B cell (primary cell): ENCODE data around the gene ANGPTL8. TPM values are rescaled to one million over a fixed set of nuclear protein-coding genes. Genes with fewer than 3 reads are reported as not detected.

ENCODE experiments used
- ATAC-seq: fragments of 200-7000 bp; cut with Tn5 transposase; one replicate; pipeline ENCODE4 v1.10.0; 2021; ENCODE audit warnings: low read depth, mild to moderate bottlenecking, moderate number of reproducible peaks, moderate library complexity
- CTCF ChIA-PET: fragments of 350-600 bp; sonication (Branson Sonifier 250); formaldehyde crosslinking; loops from one replicate; lab custom pipeline; 2021; ENCODE audit warnings: antibody characterized with exemption, inconsistent platforms; lab: Charles Lee
- POLR2A ChIA-PET: fragments of 350-600 bp; sonication (Branson Sonifier 250); formaldehyde crosslinking; loops from one replicate; lab custom pipeline; 2021; ENCODE audit warnings: antibody characterized with exemption; lab: Charles Lee
- DNase-seq: peaks from one replicate; pipeline ENCODE4 v3.0.0; 2013
- H2AFZ ChIP-seq: 2 replicates; pipeline ENCODE4 v1.6.1; 2012; ENCODE audit warnings: mild to moderate bottlenecking, low read depth, low read length; ENCODE audit not compliant: insufficient read depth, poor library complexity, severe bottlenecking
- H3K27ac ChIP-seq, 2 donors: 1 replicate in 1 of 2; 2 replicates in 1 of 2; pipeline ENCODE4 v1.5.1; 2012 to 2013; ENCODE audit warnings: low read length in 2 of 2, mild to moderate bottlenecking in 2 of 2, moderate library complexity in 1 of 2
- H3K27me3 ChIP-seq, 4 experiments: fragments of 200-600 bp in 1 of 4; sonication (generic) in 1 of 4; replicated peaks in 1 of 4; 1 replicate in 2 of 4; 2 replicates in 2 of 4; pipeline versions ENCODE4 v1.6.1 to v1.7.0; 2013 to 2016; ENCODE audit warnings: low read length in 3 of 4, mild to moderate bottlenecking in 2 of 4, mixed read lengths in 1 of 4, moderate library complexity in 1 of 4; ENCODE audit not compliant: insufficient read depth in 4 of 4, control insufficient read depth in 3 of 4; ENCODE audit errors: control extremely low read depth in 1 of 4
- H3K36me3 ChIP-seq, 2 experiments: replicated peaks in 1 of 2; 1 replicate in 1 of 2; 2 replicates in 1 of 2; pipeline versions ENCODE4 v1.6.1 to v1.7.1; 2013; ENCODE audit warnings: low read length in 1 of 2; ENCODE audit not compliant: insufficient read depth in 2 of 2, control insufficient read depth in 1 of 2; ENCODE audit errors: control extremely low read depth in 1 of 2, extremely low read depth in 1 of 2
- H3K4me1 ChIP-seq, 2 donors: fragments of 200-600 bp in 1 of 2; sonication (generic) in 1 of 2; 1 replicate in 1 of 2; 2 replicates in 1 of 2; pipeline versions ENCODE4 v1.5.1 to v1.6.1; 2013 to 2017; ENCODE audit warnings: low read length in 2 of 2; ENCODE audit not compliant: control insufficient read depth in 2 of 2, insufficient read depth in 2 of 2
- H3K4me2 ChIP-seq: replicated peaks from 2 replicates; pipeline ENCODE3; 2012; ENCODE audit warnings: mild to moderate bottlenecking, low read depth, low read length; ENCODE audit not compliant: poor library complexity, severe bottlenecking
- H3K4me3 ChIP-seq, 5 experiments: fragments of 200-600 bp in 1 of 5; sonication (generic) in 1 of 5; 1 replicate in 3 of 5; 2 replicates in 2 of 5; pipeline versions ENCODE4 v1.5.1 to v1.7.0; 2011 to 2016; ENCODE audit warnings: low read length in 4 of 5, mild to moderate bottlenecking in 4 of 5, low read depth in 2 of 5, control low read depth in 1 of 5, moderate library complexity in 1 of 5; ENCODE audit not compliant: insufficient read depth in 1 of 5; ENCODE audit errors: control extremely low read depth in 1 of 5, extremely low read depth in 1 of 5
- H3K79me2 ChIP-seq: fragments of 200-600 bp; sonication (generic); one replicate; pipeline ENCODE4 v1.6.0; 2016; ENCODE audit warnings: low read length; ENCODE audit not compliant: control insufficient read depth, insufficient read depth
- H3K9ac ChIP-seq: fragments of 200-600 bp; sonication (generic); 2 replicates; pipeline ENCODE4 v1.6.1; 2017; ENCODE audit warnings: mild to moderate bottlenecking, low read length, moderate library complexity
- H3K9me3 ChIP-seq, 3 donors: one replicate each; pipeline versions ENCODE4 v1.6.1 to v1.7.1; 2013; ENCODE audit warnings: low read length in 2 of 3; ENCODE audit not compliant: control insufficient read depth in 2 of 3, insufficient read depth in 1 of 3; ENCODE audit errors: control extremely low read depth in 1 of 3
- H4K20me1 ChIP-seq: 2 replicates; pipeline ENCODE4 v1.6.0; 2012; ENCODE audit warnings: mild to moderate bottlenecking, low read length; ENCODE audit not compliant: insufficient read depth, control insufficient read depth, poor library complexity, severe bottlenecking
- H3K27ac Mint-ChIP-seq: one replicate; pipeline ENCODE4 v1.8.0; 2021; ENCODE audit warnings: mixed read lengths
- H3K27me3 Mint-ChIP-seq: one replicate; pipeline ENCODE4 v1.8.0; 2021; ENCODE audit warnings: mixed read lengths
- H3K4me1 Mint-ChIP-seq: one replicate; pipeline ENCODE4 v1.8.0; 2021; ENCODE audit warnings: mixed read lengths
- H3K4me3 Mint-ChIP-seq: one replicate; pipeline ENCODE4 v1.8.0; 2021; ENCODE audit warnings: mixed read lengths
- H3K9me3 Mint-ChIP-seq: one replicate; pipeline ENCODE4 v1.8.0; 2022; ENCODE audit warnings: mixed read lengths; ENCODE audit not compliant: insufficient read depth
- CTCF ChIP-seq: fragments of 200-600 bp; IDR thresholded peaks from one replicate; pipeline ENCODE4 v1.8.0; 2022; ENCODE audit warnings: antibody characterized with exemption, mild to moderate bottlenecking
- EZH2 ChIP-seq: IDR thresholded peaks from 2 replicates; pipeline ENCODE4 v1.6.1; 2012; ENCODE audit warnings: borderline replicate concordance, low read depth, mild to moderate bottlenecking, moderate library complexity, low read length; ENCODE audit not compliant: insufficient read depth, poor library complexity, severe bottlenecking
- WGBS: methylation state at CpG from one replicate; pipeline ENCODE4 v1.1.5; 2013; ENCODE audit warnings: missing lambda C conversion rate; ENCODE audit not compliant: insufficient coverage; 5-methylcytosine and 5-hydroxymethylcytosine counted together
- intact Hi-C: fragments of 100-400 bp; cut with micrococcal nuclease; formaldehyde crosslinking; loops from one replicate; pipeline ENCODE4 v1.10.0; 2022
- polyA plus RNA-seq: library from polyadenylated mRNA; depleted of rRNA; stranded (reverse); fragments of >200 nt; gene quantifications from 2 replicates; pipeline ENCODE4 v1.2.3, GENCODE V29; 2012
- total RNA-seq, 2 donors: library from RNA; stranded (reverse); fragments of 120-200 nt in 1 of 2; gene quantifications; 1 replicate in 1 of 2; 2 replicates in 1 of 2; pipeline versions ENCODE4 v1.2.3 to v1.2.4, GENCODE V29; 2013 to 2022

ANGPTL8 gene
- total and polyA plus RNA-seq, 2 donors (not counting 1 experiment from before 2014, with no cell fraction given), result not detected

DNA sequence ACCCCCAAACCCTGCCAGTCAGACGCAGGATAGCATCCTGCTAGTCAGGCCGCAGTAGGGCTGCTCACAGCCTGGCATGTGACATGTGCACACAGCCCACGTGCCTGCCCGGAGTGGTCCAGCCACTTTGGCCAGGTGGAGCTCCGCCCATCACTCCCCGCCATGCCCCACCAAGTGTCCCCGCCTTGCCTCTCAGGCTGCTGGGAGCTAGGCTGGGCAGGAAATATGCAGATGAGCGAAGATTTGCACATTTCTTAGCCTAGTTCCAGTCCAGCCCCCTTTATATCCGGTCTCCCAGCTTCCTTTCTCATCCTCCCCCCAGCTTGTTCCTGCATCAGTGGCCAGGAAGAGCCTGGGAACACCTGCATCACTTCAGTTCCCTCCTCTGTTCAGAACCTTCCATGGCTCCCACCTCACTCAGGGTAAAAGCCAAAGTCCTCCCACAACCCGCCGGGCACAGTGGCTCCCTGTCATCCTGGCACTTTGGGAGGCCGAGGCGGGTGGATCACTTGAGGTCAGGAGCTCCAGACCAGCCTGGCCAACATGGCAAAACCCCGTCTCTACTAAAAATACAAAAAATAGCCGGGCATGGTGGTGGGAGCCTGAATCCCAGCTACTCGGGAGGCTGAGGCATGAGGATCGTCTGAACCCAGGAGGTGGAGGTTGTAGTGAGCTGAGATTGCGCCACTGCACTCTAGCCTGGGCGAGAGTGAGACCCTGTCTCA, 25.2 kb downstream of the ANGPTL8 start:
- H3K27ac ChIP-seq, result no peak overlapping the region
- peaks cover 0 to 18% (median 3%) of the 10 kb centered on the region in 4 experiments for H3K27me3 ChIP-seq
- peak overlapping the region; percentile 41 for H3K4me3 Mint-ChIP-seq
- peaks cover 17% of the 10 kb centered on the region for H3K27me3 Mint-ChIP-seq
- no peaks in the 10 kb centered on the region for H3K36me3 ChIP-seq
- no peak overlapping the region for H3K4me2 ChIP-seq
- no peak overlapping the region for H3K27ac Mint-ChIP-seq
- TF ChIP-seq CTCF, result no peak
- no peak for TF ChIP-seq EZH2
- ChIA-PET CTCF (no interaction called here), POLR2A (no interaction called here)
- no peaks in the 10 kb centered on the region for H3K79me2 ChIP-seq
- H3K9me3 ChIP-seq, result peaks cover 0 to 5% (median 0%) of the 10 kb centered on the region in 3 donors
- peaks cover 7 to 13% of the 10 kb centered on the region in 2 donors for H3K4me1 ChIP-seq
- H2AFZ ChIP-seq, result no peak overlapping the region
- H3K4me3 ChIP-seq, result no peak overlapping the region
- H3K9me3 Mint-ChIP-seq, result no peaks in the 10 kb centered on the region
- 92% methylated on average over 13 of the region's 19 CpGs for WGBS
- ATAC-seq (no peak), DNase-seq (no peak)
- H3K9ac ChIP-seq, result no peak overlapping the region
- intact Hi-C loops, result no loop called here
- H4K20me1 ChIP-seq, result no peaks in the 10 kb centered on the region
- peaks cover 3% of the 10 kb centered on the region for H3K4me1 Mint-ChIP-seq

DNA sequence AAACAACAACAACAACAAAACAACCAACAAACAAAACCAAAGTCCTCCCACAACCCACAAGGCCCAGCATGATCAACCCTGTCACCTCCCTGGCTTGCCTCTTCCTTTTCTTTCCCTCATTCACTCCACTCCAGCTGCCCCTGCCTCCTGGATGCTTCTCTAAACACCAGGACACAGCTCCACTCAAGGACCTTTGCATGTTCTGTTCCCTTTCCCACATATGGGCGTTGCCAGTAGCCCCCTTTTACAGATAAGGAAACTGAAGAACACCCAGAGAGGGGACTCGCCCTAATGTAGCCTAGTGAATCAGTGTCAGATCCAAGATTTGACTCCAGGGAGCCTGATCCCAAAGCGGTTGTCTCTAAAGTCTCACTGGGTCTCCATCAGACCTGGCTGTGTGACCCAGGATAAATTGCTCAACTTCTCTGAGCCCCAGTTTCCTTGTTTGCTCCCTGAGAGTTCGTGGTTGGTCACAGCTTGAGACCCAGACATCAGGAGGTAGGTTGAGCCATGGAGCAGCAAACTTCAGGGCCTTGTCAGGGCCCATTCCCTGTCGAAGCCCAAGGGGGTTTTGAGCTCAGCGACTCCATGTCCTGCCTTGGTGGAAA, 25.9 kb downstream of the ANGPTL8 start:
- POLR2A ChIA-PET, result no interaction called here
- H3K9me3 ChIP-seq, result peaks cover 0 to 5% (median 0%) of the 10 kb centered on the region in 3 donors
- H3K27ac Mint-ChIP-seq, result no peak overlapping the region
- H3K9me3 Mint-ChIP-seq, result no peaks in the 10 kb centered on the region
- no peak overlapping the region for H3K4me2 ChIP-seq
- H2AFZ ChIP-seq, result no peak overlapping the region
- no peaks in the 10 kb centered on the region for H3K79me2 ChIP-seq
- 85% methylated on average over 6 of the region's 6 CpGs for WGBS
- H3K27me3 ChIP-seq, result peaks cover 0 to 18% (median 3%) of the 10 kb centered on the region in 4 experiments
- peaks cover 7 to 13% of the 10 kb centered on the region in 2 donors for H3K4me1 ChIP-seq
- peak overlapping the region; percentile 43 for H3K4me3 Mint-ChIP-seq
- no peak overlapping the region for H3K9ac ChIP-seq
- H3K4me3 ChIP-seq, result no peak overlapping the region
- H3K4me1 Mint-ChIP-seq, result peaks cover 3% of the 10 kb centered on the region
- DNase-seq (no peak), ATAC-seq (no peak)
- H4K20me1 ChIP-seq, result no peaks in the 10 kb centered on the region
- intact Hi-C loops, result no loop called here
- peaks cover 17% of the 10 kb centered on the region for H3K27me3 Mint-ChIP-seq
- CTCF ChIA-PET, result no interaction called here
- no peak overlapping the region for H3K27ac ChIP-seq
- TF ChIP-seq CTCF (no peak), EZH2 (no peak)
- H3K36me3 ChIP-seq, result no peaks in the 10 kb centered on the region
